DND-41 (cell line): Measurements from ENCODE around the gene TFEC.

Experiments used
- ATAC-seq: fragments of 200-7000 bp; cut with Tn5 transposase; 3 replicates; pipeline ENCODE4 v1.9.1; 2021; ENCODE audit warnings: low read depth; ENCODE audit not compliant: insufficient read depth
- DNase-seq: peaks from one replicate; pipeline ENCODE4 v3.0.0-alpha.2; 2020
- H2AFZ ChIP-seq: 2 replicates; pipeline ENCODE4 v1.6.0; 2012; ENCODE audit warnings: low read depth, low read length
- H3K27ac ChIP-seq: 2 replicates; pipeline ENCODE4 v1.5.1; 2012; ENCODE audit warnings: low read length, inconsistent platforms
- H3K27me3 ChIP-seq: fragments of 200-600 bp; sonication (generic); 2 replicates; pipeline ENCODE4 v1.6.0; 2012; ENCODE audit warnings: low read length, mild to moderate bottlenecking, inconsistent platforms; ENCODE audit not compliant: insufficient read depth, poor library complexity
- H3K36me3 ChIP-seq: 2 replicates; pipeline ENCODE4 v1.5.1; 2012; ENCODE audit warnings: low read length, inconsistent platforms; ENCODE audit not compliant: insufficient read depth
- H3K4me1 ChIP-seq: 2 replicates; pipeline ENCODE4 v1.5.1; 2012; ENCODE audit warnings: mild to moderate bottlenecking, low read length; ENCODE audit not compliant: insufficient read depth
- H3K4me2 ChIP-seq: 2 replicates; pipeline ENCODE4 v1.6.0; 2012; ENCODE audit warnings: mild to moderate bottlenecking, moderate library complexity, low read length, inconsistent platforms; ENCODE audit not compliant: insufficient read depth
- H3K4me3 ChIP-seq, 2 experiments: fragments of 200-600 bp in 1 of 2; shearing (Covaris generic) in 1 of 2; 2 replicates each; pipeline ENCODE4 v1.5.1; 2012 to 2016; ENCODE audit warnings: inconsistent platforms in 2 of 2, low read length in 2 of 2, mild to moderate bottlenecking in 2 of 2, low read depth in 1 of 2, moderate library complexity in 1 of 2
- H3K79me2 ChIP-seq: 2 replicates; pipeline ENCODE4 v1.6.0; 2012; ENCODE audit warnings: low read length, inconsistent platforms; ENCODE audit not compliant: insufficient read depth
- H3K9ac ChIP-seq: 2 replicates; pipeline ENCODE4 v1.6.0; 2012; ENCODE audit warnings: low read depth, mild to moderate bottlenecking, inconsistent platforms, low read length, moderate library complexity
- H3K9me3 ChIP-seq: 2 replicates; pipeline ENCODE4 v1.5.1; 2012; ENCODE audit warnings: low read length, moderate library complexity, mild to moderate bottlenecking, inconsistent platforms; ENCODE audit not compliant: insufficient read depth, severe bottlenecking
- H4K20me1 ChIP-seq: 2 replicates; pipeline ENCODE4 v1.6.0; 2012; ENCODE audit warnings: low read length; ENCODE audit not compliant: insufficient read depth
- EZH2 ChIP-seq: IDR thresholded peaks from 3 replicates; pipeline ENCODE4 v1.6.1; 2012; ENCODE audit warnings: borderline replicate concordance, low read depth, mild to moderate bottlenecking, moderate library complexity, low read length, inconsistent platforms; ENCODE audit not compliant: severe bottlenecking
- TF ChIP-seq, protein P1 (sequence below): IDR thresholded peaks from 2 replicates; pipeline ENCODE4 v1.5.1; 2012; ENCODE audit warnings: borderline replicate concordance, low read length, moderate library complexity, mild to moderate bottlenecking; ENCODE audit not compliant: poor library complexity, severe bottlenecking; ENCODE audit errors: extremely low read depth

Gene TFEC

DNA sequence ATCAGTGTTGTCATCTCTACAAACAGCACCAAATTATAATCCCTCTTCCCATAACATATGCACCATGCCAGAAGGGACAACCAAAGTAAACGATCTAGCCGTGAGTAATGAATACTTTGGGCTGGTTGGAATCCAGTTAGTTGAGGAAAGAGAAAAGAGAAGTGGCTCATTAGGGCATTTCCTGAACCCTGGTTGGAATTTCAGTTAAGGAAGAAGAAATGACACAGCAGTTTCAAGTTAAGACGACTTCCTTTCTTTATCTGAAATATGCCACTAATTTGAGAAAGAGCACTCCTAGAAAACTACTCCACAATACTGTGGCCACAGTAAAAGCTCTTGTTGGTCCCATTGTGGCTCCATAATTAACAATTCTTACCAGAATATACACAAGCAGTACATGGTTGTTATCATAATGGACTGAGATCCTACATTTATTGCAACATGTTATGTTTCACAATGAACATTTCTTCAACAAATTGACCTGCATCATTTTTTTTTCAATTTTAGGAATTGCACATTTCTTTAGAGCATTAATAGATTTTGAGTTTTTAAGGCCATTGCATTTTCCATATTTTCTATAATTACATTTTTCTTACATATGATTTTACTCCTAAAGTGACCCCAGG lies at the start of gene TFEC:
Gene TFEC (minus strand): TSS at position 113 of the 626 bp plus-strand sequence. CDS start 46,322 bp downstream, outside the sequence.
- TF ChIP-seq, protein P1, sequence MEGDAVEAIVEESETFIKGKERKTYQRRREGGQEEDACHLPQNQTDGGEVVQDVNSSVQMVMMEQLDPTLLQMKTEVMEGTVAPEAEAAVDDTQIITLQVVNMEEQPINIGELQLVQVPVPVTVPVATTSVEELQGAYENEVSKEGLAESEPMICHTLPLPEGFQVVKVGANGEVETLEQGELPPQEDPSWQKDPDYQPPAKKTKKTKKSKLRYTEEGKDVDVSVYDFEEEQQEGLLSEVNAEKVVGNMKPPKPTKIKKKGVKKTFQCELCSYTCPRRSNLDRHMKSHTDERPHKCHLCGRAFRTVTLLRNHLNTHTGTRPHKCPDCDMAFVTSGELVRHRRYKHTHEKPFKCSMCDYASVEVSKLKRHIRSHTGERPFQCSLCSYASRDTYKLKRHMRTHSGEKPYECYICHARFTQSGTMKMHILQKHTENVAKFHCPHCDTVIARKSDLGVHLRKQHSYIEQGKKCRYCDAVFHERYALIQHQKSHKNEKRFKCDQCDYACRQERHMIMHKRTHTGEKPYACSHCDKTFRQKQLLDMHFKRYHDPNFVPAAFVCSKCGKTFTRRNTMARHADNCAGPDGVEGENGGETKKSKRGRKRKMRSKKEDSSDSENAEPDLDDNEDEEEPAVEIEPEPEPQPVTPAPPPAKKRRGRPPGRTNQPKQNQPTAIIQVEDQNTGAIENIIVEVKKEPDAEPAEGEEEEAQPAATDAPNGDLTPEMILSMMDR: no peak
- no peak for TF ChIP-seq EZH2
- no peaks in the 10 kb centered on the region for H3K4me1 ChIP-seq
- no peaks in the 10 kb centered on the region for H3K9me3 ChIP-seq
- ATAC-seq (no peak), DNase-seq (no peak)
- no peaks in the 10 kb centered on the region for H3K36me3 ChIP-seq
- H3K27ac ChIP-seq: no peak within 1 kb of the TSS
- H3K27me3 ChIP-seq: no peaks in the 10 kb centered on the region
- no peaks in the 10 kb centered on the region for H3K79me2 ChIP-seq
- no peak within 1 kb of the TSS for H3K4me3 ChIP-seq
- no peaks in the 10 kb centered on the region for H4K20me1 ChIP-seq
- no peak within 1 kb of the TSS for H3K9ac ChIP-seq
- H3K4me2 ChIP-seq: no peak within 1 kb of the TSS
- H2AFZ ChIP-seq: no peak within 1 kb of the TSS

- DNase-seq (peak; percentile 40), ATAC-seq (peak; percentile 48)
- Histone ChIP-seq H3K9ac (no peak overlapping the region), H3K27me3 (no peaks in the 10 kb centered on the region), H3K4me2 (no peak overlapping the region), H3K27ac (no peak overlapping the region; the same call in 1 of the 2 replicates), H3K36me3 (no peaks in the 10 kb centered on the region), H2AFZ (no peak overlapping the region), H4K20me1 (no peaks in the 10 kb centered on the region), H3K79me2 (no peaks in the 10 kb centered on the region), H3K9me3 (peaks cover 4% of the 10 kb centered on the region), H3K4me1 (peaks cover 6% of the 10 kb centered on the region; the same call in 1 of the 2 replicates), H3K4me3 (no peak overlapping the region)
- TF ChIP-seq, protein P1: no peak
These were observed 45.0 kb upstream of the TFEC start for GRCh38 chr7:116075351-116076145.

GRCh38 chr7:116071629-116072028 lies 41.1 kb upstream of the TFEC start:
- Histone ChIP-seq H3K9me3 (no peaks in the 10 kb centered on the region), H3K27ac (no peak overlapping the region), H3K27me3 (no peaks in the 10 kb centered on the region), H3K4me2 (no peak overlapping the region), H3K9ac (no peak overlapping the region), H3K4me1 (peaks cover 6% of the 10 kb centered on the region; the same call in 1 of the 2 replicates), H2AFZ (no peak overlapping the region), H4K20me1 (no peaks in the 10 kb centered on the region), H3K79me2 (no peaks in the 10 kb centered on the region), H3K4me3 (no peak overlapping the region), H3K36me3 (no peaks in the 10 kb centered on the region; the same call in 1 of the 2 replicates)
- ATAC-seq: no peak
- DNase-seq: no peak
- TF ChIP-seq, protein P1: no peak
